ENCODE results near the gene ZC2HC1C. TPM values are rescaled to one million over a fixed set of nuclear protein-coding genes. Genes with fewer than 3 reads are reported as not detected.
A peak's percentile ranks its signal among the peaks of the same experiment; 100 is the strongest.

The ZC2HC1C gene
- total RNA-seq, 1 donor from 2014 or later: 1.4 TPM

DNA sequence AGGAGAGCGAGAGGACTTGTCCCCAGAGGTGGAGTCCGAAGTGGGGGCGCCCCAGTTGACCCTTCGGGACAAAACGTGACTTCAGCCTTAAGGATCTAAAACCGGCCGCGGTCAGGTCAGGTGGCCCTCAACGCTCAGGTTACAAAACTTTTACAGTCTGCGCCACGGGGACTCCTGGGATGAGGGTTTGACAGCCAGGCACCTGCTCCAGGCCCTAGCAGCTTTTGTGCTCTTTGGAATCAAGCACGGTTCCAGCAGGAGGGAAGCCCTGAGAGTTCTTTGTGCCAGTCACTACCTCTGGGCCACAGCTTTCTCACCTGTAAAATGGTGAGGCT, 337 bp downstream of the ZC2HC1C start:
- peaks cover 10% of the 10 kb centered on the region for H3K4me1 ChIP-seq (ENCODE audit: insufficient read depth, low read length)
- peak overlapping the region; percentile 66 for H3K27ac ChIP-seq (ENCODE audit: low read depth, low read length)
- H3K4me2 ChIP-seq (ENCODE audit: low read length): peak overlapping the region; percentile 88
- Mint-ChIP-seq H3K27ac (ENCODE audit: unreplicated experiment) (peak overlapping the region; percentile 91), H3K36me3 (ENCODE audit: low read depth, unreplicated experiment) (no peaks in the 10 kb centered on the region), H3K4me1 (ENCODE audit: low read depth, unreplicated experiment) (no peaks in the 10 kb centered on the region), H3K27me3 (ENCODE audit: low read depth, unreplicated experiment) (no peaks in the 10 kb centered on the region), H3K4me3 (ENCODE audit: unreplicated experiment) (no peak overlapping the region), H3K9me3 (ENCODE audit: unreplicated experiment) (no peaks in the 10 kb centered on the region)
- no peaks in the 10 kb centered on the region for H4K20me1 ChIP-seq (ENCODE audit: insufficient read depth, low read length)
- FAIRE-seq: no peak
- H2AFZ ChIP-seq (ENCODE audit: low read depth, low read length): peak overlapping the region; percentile 83
- no peaks in the 10 kb centered on the region for H3K9me3 ChIP-seq (ENCODE audit: insufficient read depth, low read depth, low read length)
- no peaks in the 10 kb centered on the region for H3K36me3 ChIP-seq (ENCODE audit: insufficient read depth, low read length)
- peak overlapping the region; percentile 64 for H3K4me3 ChIP-seq (ENCODE audit: insufficient read depth, low read depth, low read length)
- H3K9ac ChIP-seq (ENCODE audit: low read length): peak overlapping the region; percentile 81
- no peak for DNase-seq (ENCODE audit: low read depth)
- TF ChIP-seq CTCF (IDR thresholded peaks at IDR 0.05; ENCODE audit: insufficient read depth, low read depth, low read length): no peak
- no peak for TF ChIP-seq EZH2 (IDR thresholded peaks at IDR 0.05; ENCODE audit: insufficient read depth, low read length)
- no peaks in the 10 kb centered on the region for H3K27me3 ChIP-seq (ENCODE audit: insufficient read depth, low read length)
- H3K79me2 ChIP-seq (ENCODE audit: insufficient read depth, low read length): no peaks in the 10 kb centered on the region

DNA sequence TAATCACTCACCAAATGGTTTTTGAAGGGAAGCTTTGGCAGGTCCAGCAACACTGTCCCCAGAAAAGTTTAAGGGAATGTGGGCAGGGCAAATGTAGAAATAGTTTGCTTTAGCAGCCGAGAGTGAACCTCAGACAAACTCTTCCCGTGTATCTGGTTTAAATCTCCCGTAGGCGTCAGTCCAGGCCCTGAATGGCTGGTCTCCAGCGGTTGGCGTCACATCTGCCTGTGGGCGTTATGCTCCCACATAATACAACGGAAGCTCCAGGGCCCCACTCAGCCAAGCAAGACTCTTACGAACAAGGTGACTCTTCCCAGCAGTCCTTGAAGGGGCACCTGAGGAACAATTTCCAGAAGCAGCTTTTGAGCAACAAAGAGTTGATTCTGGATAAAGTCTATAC, 942 bp downstream of the ZC2HC1C start:
- Histone ChIP-seq H4K20me1 (ENCODE audit: insufficient read depth, low read length) (no peaks in the 10 kb centered on the region), H3K36me3 (ENCODE audit: insufficient read depth, low read length) (no peaks in the 10 kb centered on the region), H2AFZ (ENCODE audit: low read depth, low read length) (no peak overlapping the region), H3K9me3 (ENCODE audit: insufficient read depth, low read depth, low read length) (no peaks in the 10 kb centered on the region), H3K27me3 (ENCODE audit: insufficient read depth, low read length) (no peaks in the 10 kb centered on the region), H3K9ac (ENCODE audit: low read length) (no peak overlapping the region), H3K4me2 (ENCODE audit: low read length) (no peak overlapping the region), H3K4me1 (ENCODE audit: insufficient read depth, low read length) (peaks cover 10% of the 10 kb centered on the region), H3K27ac (ENCODE audit: low read depth, low read length) (no peak overlapping the region), H3K79me2 (ENCODE audit: insufficient read depth, low read length) (no peaks in the 10 kb centered on the region), H3K4me3 (ENCODE audit: insufficient read depth, low read depth, low read length) (no peak overlapping the region)
- Mint-ChIP-seq H3K4me3 (ENCODE audit: unreplicated experiment) (no peak overlapping the region), H3K27ac (ENCODE audit: unreplicated experiment) (no peak overlapping the region), H3K36me3 (ENCODE audit: low read depth, unreplicated experiment) (no peaks in the 10 kb centered on the region), H3K9me3 (ENCODE audit: unreplicated experiment) (no peaks in the 10 kb centered on the region), H3K27me3 (ENCODE audit: low read depth, unreplicated experiment) (no peaks in the 10 kb centered on the region), H3K4me1 (ENCODE audit: low read depth, unreplicated experiment) (no peaks in the 10 kb centered on the region)
- DNase-seq (ENCODE audit: low read depth) (no peak), FAIRE-seq (no peak)
- TF ChIP-seq EZH2 (IDR thresholded peaks at IDR 0.05; ENCODE audit: insufficient read depth, low read length): no peak
- no peak for TF ChIP-seq CTCF (IDR thresholded peaks at IDR 0.05; ENCODE audit: insufficient read depth, low read depth, low read length)

DNA sequence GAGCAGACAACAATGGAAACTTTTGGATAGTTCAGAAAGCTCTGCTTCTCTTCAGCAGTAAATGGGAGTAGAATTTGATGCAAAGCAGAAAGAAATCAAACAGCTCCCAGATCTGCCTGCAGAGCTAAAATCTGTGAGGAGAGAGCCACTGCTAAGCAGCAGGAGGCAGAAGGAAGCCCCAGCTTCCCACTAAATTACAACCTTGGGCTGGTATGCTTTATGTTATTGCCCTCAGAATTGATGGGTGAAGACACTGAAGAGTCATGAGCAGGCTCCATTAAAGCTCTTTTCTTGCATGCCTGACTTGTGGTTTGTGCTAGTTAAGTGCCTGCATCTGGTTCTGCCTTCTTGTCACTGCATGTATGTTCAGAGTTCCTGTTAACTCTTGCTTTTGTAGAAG, 8.4 kb downstream of the ZC2HC1C start:
- FAIRE-seq (no peak), DNase-seq (ENCODE audit: low read depth) (no peak)
- Histone ChIP-seq H3K4me2 (ENCODE audit: low read length) (no peak overlapping the region), H3K36me3 (ENCODE audit: insufficient read depth, low read length) (no peaks in the 10 kb centered on the region), H3K27me3 (ENCODE audit: insufficient read depth, low read length) (no peaks in the 10 kb centered on the region), H3K9ac (ENCODE audit: low read length) (no peak overlapping the region), H3K4me1 (ENCODE audit: insufficient read depth, low read length) (no peaks in the 10 kb centered on the region), H3K9me3 (ENCODE audit: insufficient read depth, low read depth, low read length) (no peaks in the 10 kb centered on the region), H3K79me2 (ENCODE audit: insufficient read depth, low read length) (no peaks in the 10 kb centered on the region), H4K20me1 (ENCODE audit: insufficient read depth, low read length) (no peaks in the 10 kb centered on the region), H2AFZ (ENCODE audit: low read depth, low read length) (no peak overlapping the region), H3K27ac (ENCODE audit: low read depth, low read length) (no peak overlapping the region), H3K4me3 (ENCODE audit: insufficient read depth, low read depth, low read length) (no peak overlapping the region)
- Mint-ChIP-seq H3K36me3 (ENCODE audit: low read depth, unreplicated experiment) (no peaks in the 10 kb centered on the region), H3K4me1 (ENCODE audit: low read depth, unreplicated experiment) (no peaks in the 10 kb centered on the region), H3K27ac (ENCODE audit: unreplicated experiment) (no peak overlapping the region), H3K27me3 (ENCODE audit: low read depth, unreplicated experiment) (peaks cover 2% of the 10 kb centered on the region), H3K9me3 (ENCODE audit: unreplicated experiment) (no peaks in the 10 kb centered on the region), H3K4me3 (ENCODE audit: unreplicated experiment) (no peak overlapping the region)
- no peak for TF ChIP-seq EZH2 (IDR thresholded peaks at IDR 0.05; ENCODE audit: insufficient read depth, low read length)

Measured in astrocyte (in vitro differentiated cells and primary cell).